NCI-H2227 (cell line): Measurements from ENCODE around the gene SMIM21.

Experiments used
- DNase-seq: peaks from one replicate; lab custom pipeline; 2025; ENCODE audit not compliant: unreplicated experiment; lab: John Stamatoyannopoulos, UW

Gene SMIM21

DNA sequence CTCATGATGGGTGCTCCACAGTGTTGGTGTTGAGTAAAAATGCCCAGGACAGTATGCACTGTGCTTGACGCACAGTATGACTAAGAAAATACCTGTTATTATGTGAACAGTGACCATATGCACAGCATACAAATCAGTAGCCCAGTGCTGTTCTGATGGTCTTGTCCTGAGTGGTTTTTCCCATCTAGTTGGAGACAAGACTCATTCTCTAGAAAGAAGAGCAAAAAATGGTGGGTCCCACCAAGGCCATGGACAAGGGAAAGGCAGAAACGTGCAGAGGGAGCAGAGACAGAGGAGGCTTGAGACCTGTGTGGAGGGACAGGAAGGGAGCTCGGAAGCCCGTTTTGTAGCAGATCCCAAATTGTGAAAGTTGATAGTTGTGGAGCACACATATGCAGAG is 987 bp upstream of the SMIM21 start:
- no peak for DNase-seq

- no peak for DNase-seq
Observed at GRCh38 chr18:75422341-75422910, 5.1 kb downstream of the SMIM21 start.

DNA sequence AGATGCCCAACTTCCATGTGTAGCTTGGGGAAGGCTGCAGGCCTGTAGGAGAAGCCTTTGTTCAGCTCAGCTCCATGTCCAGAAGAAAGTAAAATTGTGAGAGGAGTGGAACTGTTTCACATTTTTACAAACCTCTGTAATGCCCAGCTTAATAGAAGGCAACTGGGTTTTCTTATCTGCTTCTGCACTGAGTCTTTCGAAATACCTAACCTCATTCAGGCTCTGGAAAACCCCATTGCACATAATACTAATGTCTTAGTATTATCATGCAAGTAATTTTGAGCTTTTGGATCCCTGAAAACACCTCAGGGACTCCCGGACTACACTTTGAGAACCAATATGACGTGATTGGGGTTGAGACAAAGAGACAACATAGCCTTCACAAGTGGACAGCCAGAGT is 5.8 kb downstream of the SMIM21 start:
- DNase-seq: no peak

DNA sequence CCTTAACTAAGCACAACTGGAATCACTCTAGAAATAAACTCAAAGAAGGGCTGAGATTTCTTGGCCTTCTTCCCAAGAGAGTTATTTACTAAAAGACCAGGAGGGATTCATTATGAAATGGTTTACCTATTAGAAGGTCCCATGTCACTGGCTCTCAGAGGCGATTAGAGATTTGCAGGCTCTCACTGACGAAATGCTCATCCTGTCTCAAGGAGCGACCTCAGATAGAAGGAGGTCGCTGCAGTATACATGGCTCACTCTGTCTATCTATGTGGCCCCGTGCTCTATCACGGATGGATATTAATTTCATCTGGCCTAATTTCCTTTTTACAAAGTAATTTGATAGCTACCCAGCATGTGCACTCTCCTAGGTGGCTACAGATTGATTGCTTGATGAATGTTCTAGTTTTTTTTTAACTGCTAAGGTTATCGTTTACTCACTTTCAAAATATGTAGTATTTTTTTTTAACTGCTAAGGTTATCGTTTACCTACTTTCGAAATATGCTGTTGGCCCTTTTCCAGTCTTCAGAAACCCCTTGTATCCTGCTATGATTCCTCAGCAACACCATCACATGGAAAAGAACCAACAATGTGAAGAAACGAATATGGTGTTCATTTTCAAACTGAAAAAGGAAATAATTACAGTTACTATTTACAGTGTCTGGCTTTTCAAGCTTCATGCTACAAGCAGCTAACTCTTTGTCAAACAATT is 9.1 kb downstream of the SMIM21 start:
- no peak for DNase-seq

- no peak for DNase-seq
Observed at GRCh38 chr18:75410611-75411010, 16.9 kb downstream of the SMIM21 start.

GRCh38 chr18:75409806-75410205 is 17.7 kb downstream of the SMIM21 start:
- no peak for DNase-seq

DNA sequence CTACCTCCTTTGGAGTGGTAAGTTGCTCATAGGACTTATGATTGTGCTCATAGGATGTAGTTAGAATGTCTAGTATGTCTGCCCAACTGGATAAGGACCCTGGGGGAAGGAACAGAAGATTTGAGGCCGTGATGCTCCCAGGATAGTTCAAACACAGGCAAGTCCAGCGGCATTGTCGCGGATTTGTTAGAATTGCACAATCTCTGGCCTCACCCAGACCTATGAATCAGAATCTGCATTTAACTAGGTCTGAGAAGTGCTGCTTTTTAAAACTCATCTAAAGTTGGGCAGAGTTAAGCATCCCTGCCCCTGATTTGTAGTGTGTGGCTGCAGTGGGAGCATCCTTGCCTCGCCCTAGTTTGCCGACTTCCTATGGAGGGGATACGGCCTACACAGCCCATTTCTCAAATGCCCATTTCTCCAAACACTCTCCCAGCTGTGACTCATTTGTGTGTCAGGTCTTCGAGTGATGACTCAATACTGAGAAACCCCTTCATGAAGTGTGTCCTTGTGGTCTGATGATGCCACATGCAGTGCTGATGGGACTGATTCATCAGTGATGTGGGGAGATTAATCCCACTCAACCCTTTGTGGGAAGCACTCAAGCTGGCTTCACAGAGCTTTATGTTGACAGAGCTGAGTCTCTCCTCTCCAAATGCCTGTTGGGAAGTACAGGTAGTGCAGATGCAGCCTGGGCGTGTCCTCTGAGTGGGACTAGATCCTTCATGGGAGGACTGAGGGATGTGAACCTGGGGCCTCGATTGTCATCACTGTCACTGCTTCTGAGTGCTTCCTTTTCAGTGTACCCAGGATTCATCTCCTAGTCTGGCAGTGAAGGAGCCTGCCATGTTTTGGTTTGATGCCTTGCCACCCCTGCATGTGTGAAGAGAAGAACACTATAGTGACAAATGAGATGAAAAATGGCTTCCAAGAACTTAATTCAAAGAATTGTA is 18.7 kb downstream of the SMIM21 start:
- DNase-seq: no peak

- DNase-seq: peak; percentile 25
Observed at GRCh38 chr18:75407468-75408437, 19.8 kb downstream of the SMIM21 start.

- DNase-seq: no peak
Observed at GRCh38 chr18:75406491-75407445, 20.7 kb downstream of the SMIM21 start.

GRCh38 chr18:75405351-75405750 is 22.2 kb downstream of the SMIM21 start:
- no peak for DNase-seq

DNA sequence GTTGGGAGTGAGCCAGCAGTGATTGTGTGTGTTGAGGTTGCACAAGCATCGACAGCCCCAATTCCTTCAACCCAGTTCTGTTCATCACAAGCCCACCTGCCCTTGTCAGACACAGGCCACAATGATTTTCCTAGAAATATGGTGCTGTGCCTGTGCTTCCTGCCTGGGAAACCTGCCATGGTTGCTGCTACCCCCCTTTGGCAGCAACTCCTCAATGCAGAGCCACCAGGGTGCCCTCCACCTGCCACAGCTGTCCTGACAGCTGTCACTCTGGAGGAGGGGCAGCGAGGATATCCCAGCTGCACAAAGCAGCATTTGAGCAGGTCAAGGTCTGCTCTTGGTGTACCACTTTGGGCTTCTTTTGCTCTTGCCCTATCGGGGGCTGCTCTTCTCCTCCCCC is 27.1 kb downstream of the SMIM21 start:
- no peak for DNase-seq

- no peak for DNase-seq
Observed at GRCh38 chr18:75395137-75395536, 32.4 kb downstream of the SMIM21 start.

GRCh38 chr18:75393721-75394120 is 33.8 kb downstream of the SMIM21 start:
- DNase-seq: no peak

DNA sequence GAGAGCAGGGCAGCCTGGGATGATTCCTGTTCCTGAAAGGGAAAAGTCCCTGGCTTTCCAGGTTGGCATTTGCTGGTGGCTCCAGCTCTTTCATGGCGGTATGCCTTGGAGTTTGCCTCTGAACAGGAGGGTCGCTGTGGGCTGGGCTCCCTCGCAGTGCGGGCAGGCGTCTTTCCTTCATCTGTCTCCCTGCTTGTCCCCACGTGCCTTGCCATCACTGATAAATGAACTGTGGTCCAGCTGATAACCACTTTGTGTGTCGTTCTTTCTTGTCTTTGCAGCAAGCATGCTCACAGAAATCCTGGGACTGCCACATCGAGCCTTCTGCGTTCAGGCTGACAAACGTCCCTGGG is 35.3 kb downstream of the SMIM21 start:
- DNase-seq: no peak

GRCh38 chr18:75391279-75392225 is 36.0 kb downstream of the SMIM21 start:
- no peak for DNase-seq

DNA sequence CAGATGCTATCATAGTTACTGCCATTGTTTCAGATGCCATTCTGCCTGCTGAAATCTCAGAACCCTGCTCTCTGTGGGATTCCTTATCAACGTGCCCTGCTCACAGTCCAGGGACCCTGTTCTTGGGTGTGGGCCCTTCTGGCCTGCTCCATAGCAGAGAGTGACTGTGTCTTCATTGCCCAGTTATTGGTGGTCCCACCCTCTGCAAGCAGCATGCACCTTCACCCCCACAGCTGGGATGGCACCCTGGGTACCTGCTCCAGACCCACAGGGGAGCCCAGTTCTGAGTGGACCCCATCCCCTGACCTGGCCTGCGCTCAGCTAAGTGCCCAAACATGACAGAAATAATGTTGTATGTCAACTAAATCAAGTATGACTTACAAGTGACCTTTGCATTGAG is 36.6 kb downstream of the SMIM21 start:
- no peak for DNase-seq

- no peak for DNase-seq
Observed at GRCh38 chr18:75384144-75384543, 43.4 kb downstream of the SMIM21 start.
